ENCODE measurements around the gene FAM118A.

- TF ChIP-seq CTCF (conservative IDR thresholded peaks at IDR 0.05; ENCODE audit: low read depth, low read length) (no peak), EZH2 (IDR thresholded peaks at IDR 0.05; ENCODE audit: low read length, unreplicated experiment) (no peak), EZH2phosphoT487 (IDR thresholded peaks at IDR 0.05; ENCODE audit: borderline replicate concordance, low read length) (no peak)
Observed at GRCh38 chr22:45318558-45319323, 9.0 kb downstream of the FAM118A start.
